Colonic mucosa (tissue), 4 donors: ENCODE measurements around the gene FGGY. TPM values are rescaled to one million over a fixed set of nuclear protein-coding genes. Genes with fewer than 3 reads are reported as not detected.

Experiments used
- DNase-seq: peaks from one replicate; pipeline ENCODE4 v3.0.0-alpha.2; 2020
- H3K27ac ChIP-seq: fragments of 200-600 bp; one replicate; pipeline ENCODE4 v1.8.0; 2021
- H3K27me3 ChIP-seq: fragments of 200-600 bp; one replicate; pipeline ENCODE4 v1.8.0; 2021
- H3K36me3 ChIP-seq: fragments of 200-600 bp; one replicate; pipeline ENCODE4 v1.8.0; 2021
- H3K4me1 ChIP-seq: fragments of 200-600 bp; one replicate; pipeline ENCODE4 v1.8.0; 2021; ENCODE audit warnings: mild to moderate bottlenecking
- H3K4me3 ChIP-seq: fragments of 200-600 bp; one replicate; pipeline ENCODE4 v1.8.0; 2021
- H3K9ac ChIP-seq, 2 donors: one replicate each; pipeline ENCODE4 v1.7.0; 2013; ENCODE audit warnings: control low read depth in 2 of 2, low read depth in 2 of 2, low read length in 2 of 2
- H3K9me3 ChIP-seq: fragments of 200-600 bp; one replicate; pipeline ENCODE4 v1.8.0; 2021
- intact Hi-C: fragments of 100-400 bp; cut with DNase I; formaldehyde crosslinking; loops from one replicate; pipeline ENCODE4 v1.14.1; 2022
- total RNA-seq, 2 donors: library from RNA; stranded (reverse); fragmentation: NEBNext Ultra II Directional in 1 of 2; extraction: Animal tissue kit (Norgen Biotek cat#: 25700) in 1 of 2; gene quantifications; one replicate each; pipeline ENCODE4 v1.2.1, GENCODE V29; 2021
- TF ChIP-seq, protein P1 (sequence below): fragments of 200-600 bp; IDR thresholded peaks from one replicate; pipeline ENCODE4 v1.8.0; 2022; ENCODE audit warnings: antibody characterized with exemption, mild to moderate bottlenecking
- donor health status: healthy.
- donor health status: DM: no; HTN: no; CAD: no.
- donor health status: DM: no; HTN: no; CAD: no.

The FGGY gene
- total RNA-seq, 2 donors from 2014 or later = 12.5 to 19.5 TPM

DNA sequence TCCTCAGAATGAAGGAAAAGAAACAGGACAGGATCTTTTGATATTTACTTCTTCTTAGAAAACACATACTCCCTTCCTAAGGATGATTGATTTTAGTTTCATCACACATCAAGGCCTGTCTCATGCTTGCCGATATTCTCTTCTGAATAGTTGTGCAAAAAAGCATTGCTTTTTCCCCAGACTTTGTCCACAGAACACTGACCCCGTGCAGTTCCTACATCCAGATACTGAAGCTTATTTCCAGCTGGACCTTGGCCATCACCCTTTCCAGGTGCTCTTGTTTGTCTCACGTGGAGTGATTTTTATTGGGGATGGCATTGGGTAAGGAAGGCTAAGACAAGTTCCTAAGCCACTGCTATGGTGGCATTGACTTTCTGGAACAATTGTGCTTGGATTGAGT is 320.5 kb downstream of the FGGY start:
- intact Hi-C loops = no loop called here
- TF ChIP-seq, protein P1, sequence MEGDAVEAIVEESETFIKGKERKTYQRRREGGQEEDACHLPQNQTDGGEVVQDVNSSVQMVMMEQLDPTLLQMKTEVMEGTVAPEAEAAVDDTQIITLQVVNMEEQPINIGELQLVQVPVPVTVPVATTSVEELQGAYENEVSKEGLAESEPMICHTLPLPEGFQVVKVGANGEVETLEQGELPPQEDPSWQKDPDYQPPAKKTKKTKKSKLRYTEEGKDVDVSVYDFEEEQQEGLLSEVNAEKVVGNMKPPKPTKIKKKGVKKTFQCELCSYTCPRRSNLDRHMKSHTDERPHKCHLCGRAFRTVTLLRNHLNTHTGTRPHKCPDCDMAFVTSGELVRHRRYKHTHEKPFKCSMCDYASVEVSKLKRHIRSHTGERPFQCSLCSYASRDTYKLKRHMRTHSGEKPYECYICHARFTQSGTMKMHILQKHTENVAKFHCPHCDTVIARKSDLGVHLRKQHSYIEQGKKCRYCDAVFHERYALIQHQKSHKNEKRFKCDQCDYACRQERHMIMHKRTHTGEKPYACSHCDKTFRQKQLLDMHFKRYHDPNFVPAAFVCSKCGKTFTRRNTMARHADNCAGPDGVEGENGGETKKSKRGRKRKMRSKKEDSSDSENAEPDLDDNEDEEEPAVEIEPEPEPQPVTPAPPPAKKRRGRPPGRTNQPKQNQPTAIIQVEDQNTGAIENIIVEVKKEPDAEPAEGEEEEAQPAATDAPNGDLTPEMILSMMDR = no peak
- H3K4me1 ChIP-seq = no peaks in the 10 kb centered on the region
- DNase-seq = no peak
- H3K27ac ChIP-seq = no peak overlapping the region
- H3K4me3 ChIP-seq = no peak overlapping the region
- no peak overlapping the region for H3K9ac ChIP-seq
- no peaks in the 10 kb centered on the region for H3K27me3 ChIP-seq
- no peaks in the 10 kb centered on the region for H3K36me3 ChIP-seq
- H3K9me3 ChIP-seq = no peaks in the 10 kb centered on the region

- Histone ChIP-seq H3K9me3 (no peaks in the 10 kb centered on the region), H3K27ac (no peak overlapping the region), H3K4me3 (no peak overlapping the region), H3K27me3 (no peaks in the 10 kb centered on the region), H3K4me1 (no peaks in the 10 kb centered on the region), H3K9ac (no peak overlapping the region), H3K36me3 (no peaks in the 10 kb centered on the region)
- no peak for DNase-seq
- intact Hi-C loops = no loop called here
- TF ChIP-seq, protein P1 = no peak
Measured at GRCh38 chr1:59619557-59619956, 322.7 kb downstream of the FGGY start.

GRCh38 chr1:59625384-59625783 is 328.5 kb downstream of the FGGY start:
- H3K4me1 ChIP-seq = no peaks in the 10 kb centered on the region
- H3K36me3 ChIP-seq = no peaks in the 10 kb centered on the region
- intact Hi-C loops = no loop called here
- H3K27ac ChIP-seq = no peak overlapping the region
- H3K9me3 ChIP-seq = no peaks in the 10 kb centered on the region
- no peak overlapping the region for H3K9ac ChIP-seq
- TF ChIP-seq, protein P1 = no peak
- DNase-seq = no peak
- no peaks in the 10 kb centered on the region for H3K27me3 ChIP-seq
- no peak overlapping the region for H3K4me3 ChIP-seq

GRCh38 chr1:59631561-59632255 is 334.8 kb downstream of the FGGY start:
- no peak overlapping the region for H3K4me3 ChIP-seq
- no peaks in the 10 kb centered on the region for H3K9me3 ChIP-seq
- H3K27ac ChIP-seq = no peak overlapping the region
- H3K4me1 ChIP-seq = no peaks in the 10 kb centered on the region
- no peaks in the 10 kb centered on the region for H3K27me3 ChIP-seq
- DNase-seq = no peak
- intact Hi-C loops = no loop called here
- TF ChIP-seq, protein P1 = no peak
- H3K36me3 ChIP-seq = no peaks in the 10 kb centered on the region
- H3K9ac ChIP-seq = no peak overlapping the region

DNA sequence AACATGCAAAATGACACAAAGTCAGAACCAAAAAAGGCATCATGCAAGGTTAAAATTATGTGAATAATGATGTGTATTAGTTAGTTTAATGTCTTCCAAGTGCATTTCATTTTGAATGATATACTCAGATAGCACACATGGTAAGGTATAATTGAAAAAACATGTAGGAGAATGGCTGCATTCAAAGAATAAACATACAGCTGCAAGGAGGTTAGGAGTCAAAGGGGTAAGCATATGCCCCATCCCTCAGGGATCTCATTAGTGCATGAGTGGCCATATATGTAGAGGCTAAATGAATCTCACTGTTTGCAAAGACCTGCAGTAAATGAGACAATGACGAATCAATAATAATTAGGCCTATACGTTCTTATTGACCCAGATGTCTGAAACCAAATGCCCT is 338.2 kb downstream of the FGGY start:
- Histone ChIP-seq H3K4me1 (no peaks in the 10 kb centered on the region), H3K9me3 (no peaks in the 10 kb centered on the region), H3K27ac (no peak overlapping the region), H3K9ac (no peak overlapping the region), H3K36me3 (no peaks in the 10 kb centered on the region), H3K4me3 (no peak overlapping the region), H3K27me3 (no peaks in the 10 kb centered on the region)
- no peak for DNase-seq
- TF ChIP-seq, protein P1 = no peak
- intact Hi-C loops = no loop called here
